HG02678 (cell line): ENCODE results near the gene RNU1-4.
"Not testable (repeated sequence)": the region's sequence is repeated elsewhere in the genome, so short reads cannot be mapped to it uniquely, and the experiment has no call there.

ENCODE experiments used
- ATAC-seq: cut with Tn5 transposase; IDR thresholded peaks from one replicate; pipeline ENCODE4 v1.9.1; 2021; ENCODE audit warnings: mild to moderate bottlenecking, moderate library complexity; ENCODE audit not compliant: unreplicated experiment

The RNU1-4 gene

DNA sequence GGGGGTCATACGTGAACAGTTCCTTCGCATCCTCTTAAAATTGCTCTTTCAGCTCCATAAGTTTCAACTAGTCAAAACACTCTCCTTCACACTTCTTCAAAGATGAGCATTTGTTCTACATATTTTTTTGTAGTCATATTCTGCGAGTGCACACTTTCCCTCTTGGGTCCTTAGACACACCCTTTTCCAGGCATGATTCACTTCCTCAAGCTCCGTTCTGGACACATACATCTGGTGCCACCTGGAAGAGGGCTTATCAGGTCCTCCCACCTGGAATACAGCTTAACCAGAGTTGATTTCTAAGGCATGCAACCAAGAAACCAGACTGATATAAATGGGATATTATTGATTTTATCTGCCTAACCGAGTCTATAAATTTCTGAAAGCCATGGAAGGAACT lies 47.4 kb downstream of the RNU1-4 start:
- ATAC-seq = not testable (repeated sequence)
